GM18909 (cell line): ENCODE measurements around the gene ARHGDIA.

Source experiments
- ATAC-seq: cut with Tn5 transposase; IDR thresholded peaks from one replicate; pipeline ENCODE4 v1.9.1; 2021; ENCODE audit warnings: mild to moderate bottlenecking; ENCODE audit not compliant: unreplicated experiment, poor library complexity

Gene ARHGDIA

GRCh38 chr17:81889602-81890001 lies 18.5 kb upstream of the ARHGDIA start:
- no peak for ATAC-seq

DNA sequence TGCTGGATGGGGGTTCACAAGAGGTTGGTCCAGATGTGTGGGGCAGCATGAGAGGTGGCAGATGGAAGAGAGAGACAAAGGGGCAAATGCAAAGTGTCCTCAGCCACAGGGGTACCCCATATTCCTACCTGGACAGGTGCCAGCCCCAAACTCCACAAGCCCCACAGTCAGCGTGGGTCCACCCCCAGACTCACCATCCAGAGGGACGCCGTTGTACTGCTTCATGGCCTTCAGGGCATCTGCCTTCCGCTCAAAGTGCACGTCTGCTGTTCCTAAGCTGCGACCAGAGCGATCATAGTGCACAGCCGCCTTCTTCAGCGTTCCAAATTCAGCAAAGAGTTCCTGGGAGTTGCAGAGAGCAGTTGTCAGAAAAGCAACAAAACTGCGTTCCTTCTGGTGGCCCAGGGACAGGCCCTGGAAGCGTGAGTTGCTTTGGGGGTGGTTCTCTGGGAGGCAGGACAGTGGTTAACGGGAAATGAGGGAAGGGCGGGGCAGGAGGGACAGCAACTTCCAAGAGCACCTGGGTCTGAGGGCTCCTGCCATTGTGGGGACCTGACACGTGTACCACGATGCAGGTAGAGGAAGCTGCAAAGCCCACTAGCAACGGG lies 18.0 kb upstream of the ARHGDIA start:
- ATAC-seq, result no peak

GRCh38 chr17:81888105-81888987 lies 17.2 kb upstream of the ARHGDIA start:
- ATAC-seq, result no peak

DNA sequence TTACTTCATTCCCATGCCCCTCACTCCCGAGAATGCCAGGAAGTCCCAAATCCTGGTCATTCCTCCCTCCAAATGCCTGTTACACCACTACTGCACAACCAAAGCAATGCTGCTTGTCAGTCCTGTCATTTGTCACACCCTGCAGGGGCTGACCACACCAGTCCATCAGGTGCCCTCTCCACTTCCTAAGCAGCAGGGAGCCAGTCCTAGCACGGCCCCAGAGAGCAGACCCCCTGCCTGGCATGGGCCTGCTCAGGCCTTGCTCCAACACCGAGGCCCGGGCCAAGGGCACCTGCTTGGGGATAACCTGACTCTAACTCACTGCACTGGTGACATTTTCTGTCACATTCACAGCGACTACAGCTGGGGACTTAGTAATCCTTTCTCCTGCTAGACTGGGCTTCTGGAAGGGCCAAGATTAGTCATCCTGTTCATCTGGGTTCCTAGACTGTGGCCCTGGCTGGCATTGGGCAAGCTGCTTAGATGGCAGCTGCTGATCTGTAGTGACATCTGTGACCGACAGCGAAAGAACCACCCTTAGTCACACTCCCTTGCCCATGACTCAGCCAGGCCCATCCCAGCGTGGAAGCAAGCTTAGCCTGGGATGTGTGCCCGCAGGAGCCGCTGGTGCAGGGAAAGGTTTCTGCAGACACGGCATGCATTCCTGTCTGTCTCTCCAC lies 14.9 kb upstream of the ARHGDIA start:
- ATAC-seq, result no peak

DNA sequence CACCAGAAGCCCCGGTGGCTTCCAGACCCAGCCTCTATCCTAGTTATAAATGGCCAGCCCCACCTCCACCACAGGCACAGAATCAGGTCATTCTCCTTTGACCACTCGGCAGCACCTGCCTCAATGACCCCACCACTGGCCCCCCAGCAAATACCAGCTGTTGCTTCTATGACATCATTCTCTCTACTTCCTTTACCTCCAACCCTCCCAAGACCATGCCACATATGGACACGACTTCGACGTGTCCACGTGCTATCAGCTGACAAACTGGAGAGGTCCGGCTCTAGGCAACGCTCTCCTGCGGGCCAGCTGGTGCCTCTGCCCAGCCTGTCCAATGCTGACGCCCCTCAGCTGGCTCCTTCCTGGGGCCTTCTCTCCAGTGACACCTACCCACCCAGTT lies 14.3 kb upstream of the ARHGDIA start:
- ATAC-seq, result no peak

- ATAC-seq, result no peak
Observed at GRCh38 chr17:81884968-81885367, 13.8 kb upstream of the ARHGDIA start.

DNA sequence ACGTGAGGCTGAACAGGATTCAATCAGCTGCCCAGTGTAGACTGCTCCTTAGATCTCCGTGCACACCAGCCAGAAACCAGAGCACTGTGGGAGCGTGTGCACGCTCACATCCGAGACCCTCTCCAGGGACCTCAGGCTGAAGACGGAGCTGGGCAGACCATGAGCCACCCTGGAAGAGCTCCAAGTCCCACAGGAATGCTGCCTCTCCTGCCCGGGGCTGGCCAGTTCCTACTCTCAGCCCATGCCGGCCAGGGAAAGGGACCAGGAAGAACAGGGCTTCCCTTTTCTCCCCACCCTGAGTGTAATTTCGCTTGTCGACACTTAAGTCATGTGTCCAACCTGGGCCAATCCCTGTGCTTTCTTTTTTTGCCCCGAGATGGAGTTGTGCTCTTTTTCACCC lies 13.4 kb upstream of the ARHGDIA start:
- no peak for ATAC-seq

GRCh38 chr17:81879121-81879520 lies 8.0 kb upstream of the ARHGDIA start:
- no peak for ATAC-seq

DNA sequence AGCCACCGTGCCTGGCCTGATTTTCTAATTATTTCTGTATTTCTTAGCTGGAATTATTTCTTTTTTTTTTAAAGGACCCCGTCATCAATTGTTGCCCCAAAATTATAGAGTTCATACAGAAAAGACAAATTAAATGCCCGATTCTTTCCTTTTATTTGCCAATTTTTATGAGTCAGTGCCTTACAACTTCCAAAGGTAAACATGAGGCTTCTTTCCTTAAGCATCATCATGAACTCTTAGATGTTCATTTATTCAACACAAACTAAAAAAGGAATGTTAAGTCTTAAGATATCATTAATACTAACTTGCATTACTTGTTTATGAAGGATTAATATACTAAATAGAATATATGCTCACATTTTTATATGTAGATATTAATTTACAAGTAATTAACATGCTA lies 7.2 kb upstream of the ARHGDIA start:
- ATAC-seq, result no peak

DNA sequence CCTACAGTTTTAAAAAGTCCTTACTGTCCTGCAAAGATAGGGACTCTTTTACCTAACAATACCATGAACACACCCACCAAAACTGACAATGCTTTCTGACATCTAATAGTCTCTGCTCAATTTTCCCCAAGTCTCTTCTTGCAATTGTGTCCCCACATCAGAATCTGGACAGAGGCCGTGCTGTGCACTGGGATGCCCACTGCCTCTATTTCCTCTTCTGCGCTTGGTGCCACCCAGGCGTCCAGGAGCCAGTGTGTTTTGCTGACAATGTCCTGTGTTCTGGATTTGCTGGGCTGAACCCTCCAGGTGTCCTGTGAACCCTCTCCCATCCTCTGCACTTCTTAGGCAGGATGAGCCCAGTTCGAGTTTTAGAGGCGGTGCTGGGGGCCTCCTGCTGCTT lies 6.4 kb upstream of the ARHGDIA start:
- no peak for ATAC-seq

DNA sequence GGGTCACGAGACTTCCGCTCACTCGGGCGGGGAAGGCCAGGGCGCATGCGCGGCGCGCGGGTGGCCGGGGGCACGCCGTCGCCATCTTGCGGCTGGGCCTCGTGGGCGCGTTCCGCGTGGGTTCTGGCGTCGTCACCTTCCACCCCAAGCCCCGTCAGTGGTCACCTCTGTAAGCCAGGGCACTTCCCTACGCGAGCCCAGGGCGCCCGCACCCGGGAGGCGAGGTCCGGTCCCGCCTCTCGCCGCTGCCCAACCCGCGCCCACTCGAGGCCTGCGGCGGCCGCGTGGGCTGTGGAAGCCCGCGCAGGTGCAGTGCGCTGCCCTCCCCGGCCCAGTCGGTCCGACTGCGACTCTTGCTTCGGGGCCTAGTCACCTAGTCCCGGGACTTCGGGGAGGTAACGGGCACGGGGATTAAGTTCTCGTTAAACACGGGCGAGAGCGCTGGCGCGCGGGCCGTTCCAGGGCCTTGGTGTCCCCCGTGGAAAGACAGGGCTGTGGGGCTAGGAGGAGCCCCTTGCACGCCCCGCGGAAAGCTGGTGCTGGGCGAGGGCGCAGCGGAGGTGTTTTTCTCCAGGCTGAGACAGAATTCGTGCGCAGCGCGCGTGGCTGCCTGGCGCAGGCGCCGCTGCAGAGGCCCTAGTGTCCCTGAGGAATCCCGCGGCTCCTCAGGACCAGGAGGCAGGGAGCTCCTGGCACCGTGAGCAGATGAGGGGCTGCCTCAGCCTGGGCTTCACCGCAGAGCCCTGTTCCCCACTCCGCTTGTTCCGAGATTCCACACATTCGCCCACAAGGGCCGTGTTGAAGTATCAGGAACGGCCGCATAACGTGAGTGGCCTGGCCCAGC lies 472 bp upstream of the ARHGDIA start:
- peak; percentile 58 for ATAC-seq

DNA sequence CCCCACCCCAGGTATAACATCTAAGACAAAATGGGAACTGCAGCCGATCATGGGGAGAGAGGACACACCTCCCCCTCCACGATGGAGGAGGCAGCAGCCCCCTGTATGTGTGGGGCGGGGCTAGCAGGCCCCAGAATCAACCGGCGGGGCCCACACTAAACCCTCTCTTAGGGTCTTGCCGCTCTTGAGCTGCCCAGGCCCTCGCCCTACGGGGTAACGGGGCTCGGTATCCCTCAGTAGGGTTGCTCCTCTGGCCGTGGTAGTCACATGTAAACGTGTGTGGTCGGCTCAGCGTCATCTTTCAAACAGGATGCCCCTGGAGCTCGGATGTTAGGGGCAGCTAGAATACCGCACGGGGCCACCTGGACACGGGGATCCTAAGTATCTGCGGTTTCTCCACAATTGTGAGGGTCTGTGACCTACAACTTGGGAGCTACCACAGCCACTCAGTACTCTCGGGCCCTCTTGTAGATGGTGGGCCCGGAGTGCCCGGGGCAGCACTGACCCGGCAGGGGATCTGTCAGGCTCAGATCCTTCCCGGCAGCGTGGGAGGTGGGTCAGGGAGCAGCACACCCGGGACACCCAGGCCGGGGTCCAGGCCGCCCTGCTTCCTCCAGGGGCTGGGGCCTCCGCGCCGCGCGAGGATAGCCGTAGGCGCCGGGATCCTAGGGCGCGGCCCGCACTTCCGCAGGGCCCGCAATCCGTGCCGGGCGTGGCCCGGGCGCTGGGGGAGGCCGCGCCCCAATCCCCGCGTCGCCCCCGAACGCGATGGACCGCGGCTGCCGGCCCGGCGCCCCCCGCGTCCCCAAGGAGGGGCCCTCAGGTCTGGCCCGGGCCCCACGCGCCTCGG lies 781 bp downstream of the ARHGDIA start:
- ATAC-seq, result peak; percentile 12

- ATAC-seq, result no peak
Observed at GRCh38 chr17:81869221-81870130, 1.7 kb downstream of the ARHGDIA start.

GRCh38 chr17:81868674-81869220 lies 2.4 kb downstream of the ARHGDIA start:
- ATAC-seq, result no peak

- no peak for ATAC-seq
Observed at GRCh38 chr17:81867991-81868673, 3.0 kb downstream of the ARHGDIA start.

DNA sequence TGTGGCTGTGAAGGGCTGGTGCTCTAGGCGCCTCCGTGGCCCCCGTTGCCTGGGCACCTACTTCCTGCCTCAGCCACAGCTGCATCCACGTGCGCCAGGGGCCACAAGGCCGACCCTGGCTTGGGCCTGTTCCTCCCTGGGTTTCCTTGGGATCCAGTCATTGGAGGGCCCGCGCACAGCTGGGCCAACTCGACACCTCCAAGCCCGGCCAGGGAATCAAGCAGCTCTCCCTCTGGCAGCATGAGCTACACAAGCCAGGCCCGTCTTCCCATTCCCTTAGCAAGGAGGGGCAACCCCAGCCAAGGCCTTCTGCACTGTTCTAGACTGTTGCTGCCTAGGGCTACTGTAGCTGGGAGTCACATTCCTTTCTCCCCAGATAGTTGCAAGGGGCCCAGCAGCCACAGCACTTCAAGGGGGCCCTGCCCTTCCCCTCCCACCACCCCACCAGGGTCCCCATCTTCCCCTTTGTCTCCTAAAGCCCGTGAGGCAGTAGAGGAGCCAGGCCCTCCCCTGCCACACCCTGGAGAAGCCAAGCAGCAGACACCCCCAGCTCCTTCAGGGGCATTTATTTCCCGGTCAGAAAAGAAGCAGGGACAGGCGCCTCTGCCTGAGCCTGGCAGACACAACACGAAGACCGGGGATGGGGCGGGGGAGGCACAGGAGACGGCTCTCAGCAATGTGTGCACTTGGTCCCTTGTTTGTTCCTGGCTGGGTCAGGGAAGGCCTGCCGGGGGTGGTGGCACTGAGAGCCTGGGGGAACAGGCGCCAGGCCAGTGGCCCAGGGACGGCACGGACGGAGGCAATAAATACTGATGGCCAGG lies 3.8 kb downstream of the ARHGDIA start:
- ATAC-seq, result no peak
